ENCODE measurements around the gene HOMER2. TPM values are rescaled to one million over a fixed set of nuclear protein-coding genes. Genes with fewer than 3 reads are reported as not detected.

The HOMER2 gene
- total RNA-seq, 1 donor from 2014 or later: 9.4 TPM

- H3K27me3 Mint-ChIP-seq: peaks cover 4% of the 10 kb centered on the region
- no peak overlapping the region for H3K4me3 Mint-ChIP-seq
- H3K27ac Mint-ChIP-seq: no peak overlapping the region
- DNase-seq (no peak), ATAC-seq (ENCODE audit: low read depth) (no peak)
- no peaks in the 10 kb centered on the region for H3K4me1 Mint-ChIP-seq
- H3K9me3 Mint-ChIP-seq: peaks cover 12% of the 10 kb centered on the region
- no peaks in the 10 kb centered on the region for H3K36me3 Mint-ChIP-seq (ENCODE audit: low read depth)
- intact Hi-C loops (cut with micrococcal nuclease): no loop called here
- ChIA-PET POLR2A (no interaction called here), CTCF (no interaction called here)
- no peak for TF ChIP-seq CTCF (IDR thresholded peaks at IDR 0.05)
Measured at GRCh38 chr15:82909080-82909815, 43.3 kb downstream of the HOMER2 start.

- Mint-ChIP-seq H3K27ac (no peak overlapping the region), H3K4me3 (no peak overlapping the region), H3K27me3 (peaks cover 4% of the 10 kb centered on the region), H3K9me3 (peaks cover 12% of the 10 kb centered on the region), H3K4me1 (no peaks in the 10 kb centered on the region), H3K36me3 (ENCODE audit: low read depth) (no peaks in the 10 kb centered on the region)
- ChIA-PET CTCF (no interaction called here), POLR2A (no interaction called here)
- TF ChIP-seq CTCF (IDR thresholded peaks at IDR 0.05): no peak
- DNase-seq (no peak), ATAC-seq (ENCODE audit: low read depth) (no peak)
- intact Hi-C loops (cut with micrococcal nuclease): no loop called here
Measured at GRCh38 chr15:82907350-82907749, 45.2 kb downstream of the HOMER2 start.

DNA sequence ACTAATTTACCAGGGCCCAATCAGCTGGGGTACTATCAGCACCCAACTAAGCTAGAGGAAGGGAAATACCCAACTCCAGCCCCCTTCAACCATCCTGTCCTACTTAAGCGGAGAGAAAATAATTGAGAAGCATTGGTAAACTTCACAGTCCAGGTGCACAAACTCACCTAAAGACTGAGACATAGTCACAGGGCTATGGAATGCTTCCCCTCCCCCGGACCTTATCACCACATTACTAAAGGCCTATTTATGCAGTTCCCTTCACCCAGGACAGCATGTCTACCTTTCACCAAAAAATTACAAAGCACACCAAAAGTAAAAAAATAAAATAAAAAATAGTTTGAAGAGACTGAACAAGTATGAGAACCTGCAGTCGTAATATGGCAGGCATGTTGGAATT is 47.9 kb downstream of the HOMER2 start:
- H3K4me3 Mint-ChIP-seq: no peak overlapping the region
- no peaks in the 10 kb centered on the region for H3K27me3 Mint-ChIP-seq
- no peak for TF ChIP-seq CTCF (IDR thresholded peaks at IDR 0.05)
- H3K4me1 Mint-ChIP-seq: no peaks in the 10 kb centered on the region
- intact Hi-C loops (cut with micrococcal nuclease): no loop called here
- ChIA-PET POLR2A (no interaction called here), CTCF (no interaction called here)
- no peaks in the 10 kb centered on the region for H3K36me3 Mint-ChIP-seq (ENCODE audit: low read depth)
- no peak for ATAC-seq (ENCODE audit: low read depth)
- no peak for DNase-seq
- peaks cover 12% of the 10 kb centered on the region for H3K9me3 Mint-ChIP-seq
- no peak overlapping the region for H3K27ac Mint-ChIP-seq

- no peak for DNase-seq
- POLR2A ChIA-PET: no interaction called here
- Mint-ChIP-seq H3K27ac (no peak overlapping the region), H3K9me3 (peaks cover 8% of the 10 kb centered on the region), H3K36me3 (ENCODE audit: low read depth) (no peaks in the 10 kb centered on the region), H3K4me1 (no peaks in the 10 kb centered on the region), H3K27me3 (no peaks in the 10 kb centered on the region), H3K4me3 (no peak overlapping the region)
- no peak for ATAC-seq (ENCODE audit: low read depth)
- CTCF ChIA-PET: no interaction called here
- intact Hi-C loops (cut with micrococcal nuclease): no loop called here
- TF ChIP-seq CTCF (IDR thresholded peaks at IDR 0.05): no peak
Measured at GRCh38 chr15:82903511-82903910, 49.0 kb downstream of the HOMER2 start.

DNA sequence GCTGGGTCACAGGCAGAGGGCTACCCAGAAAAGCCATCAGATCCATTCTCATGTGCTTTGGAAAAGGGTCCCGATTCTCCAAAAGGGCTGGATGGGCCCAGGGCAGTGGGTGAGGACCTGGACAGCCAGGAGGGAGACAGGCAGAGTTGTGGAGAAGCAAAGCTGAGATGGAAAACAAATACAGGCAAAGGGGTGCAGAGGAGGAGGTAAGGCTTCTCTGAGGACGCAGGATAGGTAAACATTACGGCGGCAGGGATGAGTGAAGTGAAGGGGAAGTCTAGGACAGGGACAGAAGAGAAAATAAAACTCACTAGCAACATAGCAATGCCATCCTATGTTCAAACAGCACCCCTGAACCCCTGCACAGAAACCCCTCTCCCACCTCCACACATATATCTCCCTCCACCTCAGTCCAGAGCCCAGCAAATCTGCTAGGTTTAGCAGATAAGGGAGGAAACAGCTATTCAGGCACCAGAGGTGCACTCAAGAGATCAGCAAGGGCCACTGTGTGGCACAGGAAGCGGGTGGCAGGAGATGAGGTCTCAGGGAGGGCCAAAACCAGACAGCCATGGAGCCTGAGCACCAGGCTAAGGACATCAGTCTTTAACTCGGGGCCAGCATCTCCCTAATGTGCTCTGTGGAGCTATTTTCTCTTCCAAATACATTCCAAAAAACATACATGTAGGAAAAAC is 51.3 kb downstream of the HOMER2 start:
- no peak for ATAC-seq (ENCODE audit: low read depth)
- no peaks in the 10 kb centered on the region for H3K36me3 Mint-ChIP-seq (ENCODE audit: low read depth)
- DNase-seq: no peak
- intact Hi-C loops (cut with micrococcal nuclease): no loop called here
- TF ChIP-seq CTCF (IDR thresholded peaks at IDR 0.05): no peak
- H3K27me3 Mint-ChIP-seq: no peaks in the 10 kb centered on the region
- H3K9me3 Mint-ChIP-seq: no peaks in the 10 kb centered on the region
- H3K4me3 Mint-ChIP-seq: no peak overlapping the region
- no peaks in the 10 kb centered on the region for H3K4me1 Mint-ChIP-seq
- no peak overlapping the region for H3K27ac Mint-ChIP-seq
- ChIA-PET POLR2A (no interaction called here), CTCF (no interaction called here)

All from activated B cell treated with CpG ODN at 0.5 μM for 24 hours (primary cell).